Glomerular endothelial cell (primary cell): Measurements from ENCODE around the gene CNTN6. TPM values are rescaled to one million over a fixed set of nuclear protein-coding genes. Genes with fewer than 3 reads are reported as not detected.

Experiments used
- DNase-seq: peaks from one replicate; pipeline ENCODE4 v3.0.0-alpha.2; 2011; ENCODE audit warnings: low read depth, low spot score; ENCODE audit errors: extremely low read depth
- total RNA-seq: library from RNA; depleted of rRNA; stranded (reverse); fragments of >200 nt; gene quantifications from 2 replicates; pipeline ENCODE4 v1.2.3, GENCODE V29; 2015

CNTN6 gene
- total RNA-seq, 1 donor from 2014 or later = not detected

GRCh38 chr3:1400571-1400970 lies 307.7 kb downstream of the CNTN6 start:
- no peak for DNase-seq

DNA sequence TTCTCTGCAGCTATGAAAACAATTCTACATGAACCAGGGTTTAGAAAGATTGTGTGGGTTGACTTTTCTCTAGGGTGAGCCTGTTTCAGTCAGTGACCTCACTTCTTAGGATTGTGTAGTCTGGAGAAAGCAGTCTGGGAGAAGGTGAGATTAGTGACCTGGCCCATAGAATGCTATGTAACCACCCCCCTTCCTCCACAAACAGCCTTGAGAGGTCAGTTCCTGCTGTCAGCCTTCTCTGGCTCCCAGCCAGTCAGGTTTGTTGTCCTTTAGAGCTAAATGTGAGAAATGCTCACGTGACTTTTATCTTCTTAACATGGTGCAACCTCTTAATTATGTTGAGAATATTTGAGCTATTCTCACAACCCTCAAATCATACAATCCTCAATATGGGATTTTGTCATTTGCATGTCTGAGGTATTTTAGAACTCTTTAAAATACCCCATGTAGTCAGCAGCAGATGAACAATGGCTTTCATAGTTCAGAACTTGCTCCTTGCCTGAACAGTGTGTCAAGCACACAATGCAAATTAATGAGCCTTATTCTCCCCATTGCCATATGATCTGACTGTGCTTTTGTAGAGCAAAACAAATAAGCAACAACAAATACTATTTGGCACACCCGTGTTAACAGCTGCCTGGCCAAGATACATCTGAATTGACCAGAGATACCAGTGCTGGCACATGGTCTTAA lies 311.6 kb downstream of the CNTN6 start:
- DNase-seq = no peak

DNA sequence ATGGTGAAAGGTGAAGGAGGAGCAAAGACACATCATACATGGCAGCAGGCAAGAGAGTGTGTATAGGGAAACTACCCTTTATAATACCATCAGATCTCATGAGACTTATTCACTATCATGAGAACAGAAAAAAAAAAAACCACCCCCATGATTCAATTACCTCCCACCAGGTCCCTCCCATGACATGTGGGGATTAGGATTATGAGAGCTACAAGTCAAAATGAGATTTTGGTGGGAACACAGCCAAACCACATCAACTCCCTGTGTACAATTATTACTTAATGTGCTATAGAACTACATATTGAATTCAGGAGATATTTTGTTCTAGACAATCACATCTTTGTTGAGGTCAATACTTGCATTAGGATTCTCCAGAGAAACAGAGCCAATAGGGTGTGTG lies 313.4 kb downstream of the CNTN6 start:
- no peak for DNase-seq

- DNase-seq = no peak
Measured at GRCh38 chr3:1421577-1421976, 328.8 kb downstream of the CNTN6 start.

- no peak for DNase-seq
Measured at GRCh38 chr3:1423566-1424089, 330.8 kb downstream of the CNTN6 start.

GRCh38 chr3:1439395-1439794 lies 346.6 kb downstream of the CNTN6 start:
- no peak for DNase-seq

DNA sequence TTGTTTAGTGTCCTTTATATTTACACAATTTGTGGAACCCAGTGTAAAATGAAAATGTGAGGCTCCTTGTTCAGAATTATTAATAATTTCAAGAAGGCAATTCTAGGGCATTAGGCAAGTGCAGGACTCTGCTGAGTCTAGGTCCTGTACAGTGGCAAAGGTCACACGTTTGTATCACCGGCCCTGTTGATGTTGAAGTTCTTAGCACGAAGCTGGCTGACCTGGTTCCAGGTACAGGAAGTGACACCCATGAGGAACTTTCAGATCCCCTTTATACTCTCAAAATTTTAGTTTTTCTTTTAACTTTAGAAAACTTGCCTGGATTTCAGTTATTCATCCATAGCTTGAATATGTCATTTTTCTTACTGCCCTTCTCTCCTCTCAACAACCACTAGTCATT lies 349.4 kb downstream of the CNTN6 start:
- DNase-seq = no peak

DNA sequence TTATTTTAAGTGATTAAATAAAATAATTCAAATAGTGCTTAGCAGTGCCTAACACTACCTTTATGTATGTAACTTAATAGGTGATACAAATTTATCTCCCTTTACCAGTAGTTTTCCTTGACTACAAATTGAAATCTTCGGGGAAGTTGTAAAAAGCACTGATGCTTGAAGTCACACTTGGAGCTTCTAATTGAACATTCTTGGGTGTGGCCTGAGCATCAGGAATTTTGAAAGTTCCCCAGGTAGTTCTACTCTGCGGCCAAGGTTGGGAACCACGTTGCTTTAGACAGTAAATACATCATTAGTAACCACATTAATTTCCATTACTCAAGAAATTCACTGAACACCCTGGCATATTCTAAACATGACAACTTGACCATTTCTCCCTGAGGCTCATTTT lies 351.4 kb downstream of the CNTN6 start:
- no peak for DNase-seq

- no peak for DNase-seq
Measured at GRCh38 chr3:1446531-1446930, 353.7 kb downstream of the CNTN6 start.

DNA sequence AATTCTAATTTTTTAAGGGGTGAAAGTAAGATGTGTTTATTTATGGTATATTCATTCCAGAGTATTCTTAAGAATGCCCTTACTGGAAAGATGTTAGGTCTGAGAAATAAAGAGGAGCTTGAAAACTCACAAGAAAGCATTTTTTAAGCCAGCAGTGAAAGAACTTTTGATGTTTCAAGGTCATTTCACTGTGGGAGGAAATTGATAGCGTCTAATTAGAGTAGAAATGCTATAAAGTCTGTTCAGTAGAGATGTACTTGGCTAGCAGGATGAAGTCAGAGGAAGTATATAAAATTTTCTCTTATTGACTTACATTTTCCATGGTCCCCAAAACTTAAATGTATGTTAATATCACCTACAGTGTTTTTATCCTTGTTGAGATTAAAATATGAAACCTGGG lies 354.6 kb downstream of the CNTN6 start:
- DNase-seq = no peak

GRCh38 chr3:1448443-1448842 lies 355.6 kb downstream of the CNTN6 start:
- no peak for DNase-seq
